CD4-positive, alpha-beta T cell treated with Interleukin-4 for 4 hours (primary cell): ENCODE data around the gene VSTM2L.
"Not testable (repeated sequence)": the region's sequence is repeated elsewhere in the genome, so short reads cannot be mapped to it uniquely, and the experiment has no call there.

Experiments used
- DNase-seq: peaks from one replicate; pipeline ENCODE4 v3.0.0-alpha.2; 2020

The VSTM2L gene

GRCh38 chr20:37939701-37940560, 37.0 kb downstream of the VSTM2L start:
- no peak for DNase-seq

- no peak for DNase-seq
Measured at GRCh38 chr20:37940858-37941257, 37.9 kb downstream of the VSTM2L start.

- no peak for DNase-seq
Measured at GRCh38 chr20:37941332-37941731, 38.4 kb downstream of the VSTM2L start.

GRCh38 chr20:37941992-37942391, 39.1 kb downstream of the VSTM2L start:
- no peak for DNase-seq

- DNase-seq: no peak
Measured at GRCh38 chr20:37943033-37943432, 40.1 kb downstream of the VSTM2L start.

- DNase-seq: no peak
Measured at GRCh38 chr20:37943501-37944455, 40.9 kb downstream of the VSTM2L start.

GRCh38 chr20:37944456-37944981, 41.6 kb downstream of the VSTM2L start:
- DNase-seq: no peak

GRCh38 chr20:37945091-37945547, 42.2 kb downstream of the VSTM2L start:
- DNase-seq: no peak

- no peak for DNase-seq
Measured at GRCh38 chr20:37946946-37947345, 44.0 kb downstream of the VSTM2L start.

- no peak for DNase-seq
Measured at GRCh38 chr20:37947943-37948342, 45.0 kb downstream of the VSTM2L start.

- DNase-seq: no peak
Measured at GRCh38 chr20:37948956-37949355, 46.0 kb downstream of the VSTM2L start.

- DNase-seq: no peak
Measured at GRCh38 chr20:37954190-37954589, 51.3 kb downstream of the VSTM2L start.

GRCh38 chr20:37954626-37955025, 51.7 kb downstream of the VSTM2L start:
- no peak for DNase-seq

- no peak for DNase-seq
Measured at GRCh38 chr20:37955511-37955910, 52.6 kb downstream of the VSTM2L start.

GRCh38 chr20:37956107-37956585, 53.2 kb downstream of the VSTM2L start:
- DNase-seq: no peak

GRCh38 chr20:37958856-37959520, 56.1 kb downstream of the VSTM2L start:
- DNase-seq: no peak

- no peak for DNase-seq
Measured at GRCh38 chr20:37961066-37961465, 58.1 kb downstream of the VSTM2L start.

- not testable (repeated sequence) for DNase-seq
Measured at GRCh38 chr20:37963483-37963882, 60.6 kb downstream of the VSTM2L start.

GRCh38 chr20:37968841-37969401, 66.0 kb downstream of the VSTM2L start:
- no peak for DNase-seq

- no peak for DNase-seq
Measured at GRCh38 chr20:37969949-37970855, 67.3 kb downstream of the VSTM2L start.

- DNase-seq: no peak
Measured at GRCh38 chr20:37970856-37971245, 67.9 kb downstream of the VSTM2L start.
